Measurements from ENCODE around the gene PLIN4. TPM values are rescaled to one million over a fixed set of nuclear protein-coding genes. Genes with fewer than 3 reads are reported as not detected.
A peak's percentile ranks its signal among the peaks of the same experiment; 100 is the strongest.

The PLIN4 gene
- polyA plus RNA-seq, 1 donor = 12.8 TPM

DNA sequence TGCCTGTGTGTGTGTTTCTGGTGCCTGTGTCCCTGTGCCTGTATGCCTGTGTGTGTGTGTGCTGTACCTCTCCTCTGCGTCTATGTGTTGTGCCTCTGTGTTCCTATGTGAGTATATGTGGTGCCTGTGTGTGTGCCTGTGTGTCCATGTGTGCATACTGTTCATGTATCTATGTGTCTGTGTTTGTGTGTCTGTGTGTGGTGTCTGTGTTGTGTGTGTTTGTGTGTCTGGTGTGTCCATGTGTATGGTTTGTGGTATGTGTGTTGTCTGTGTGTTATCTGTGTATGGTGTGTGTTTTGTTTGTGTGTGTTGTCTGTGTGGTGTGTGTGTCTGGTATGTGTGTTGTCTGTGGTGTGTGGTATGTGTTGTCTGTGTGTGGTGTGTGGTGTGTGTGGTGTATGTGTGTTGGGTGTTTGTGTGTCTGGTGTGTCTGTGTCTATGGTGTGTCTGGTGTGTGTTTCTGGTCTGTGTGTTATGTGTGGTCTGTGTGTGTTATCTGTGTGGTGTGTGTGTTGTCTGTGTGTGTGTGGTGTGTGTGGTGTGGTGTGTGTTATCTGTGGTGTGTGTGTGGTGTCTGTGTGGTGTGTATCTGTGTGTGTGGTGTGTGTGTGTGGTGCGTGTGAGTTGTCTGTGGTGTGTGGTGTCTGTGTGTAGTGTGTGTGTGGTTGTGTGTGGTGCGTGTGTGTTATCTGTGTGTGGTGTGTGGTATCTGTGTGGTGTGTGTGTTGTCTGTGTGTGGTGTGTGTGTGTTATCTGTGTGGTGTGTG is 25.8 kb downstream of the PLIN4 start:
- DNase-seq (ENCODE audit: low read depth) = no peak

DNA sequence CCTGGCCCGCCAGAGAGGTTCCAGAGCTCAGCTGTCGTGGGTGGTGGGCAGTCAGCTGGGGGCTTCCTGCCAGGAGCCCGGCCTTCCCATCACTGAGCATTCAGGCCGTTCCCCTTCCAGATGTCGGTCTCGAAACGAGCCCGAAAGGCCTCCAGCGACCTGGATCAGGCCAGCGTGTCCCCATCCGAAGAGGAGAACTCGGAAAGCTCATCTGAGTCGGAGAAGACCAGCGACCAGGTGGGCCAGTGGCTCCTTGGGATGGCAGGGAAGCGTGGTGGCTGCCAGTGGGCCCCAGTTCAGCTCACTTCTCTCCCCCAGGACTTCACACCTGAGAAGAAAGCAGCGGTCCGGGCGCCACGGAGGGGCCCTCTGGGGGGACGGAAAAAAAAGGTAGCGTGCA is 26.8 kb downstream of the PLIN4 start:
- DNase-seq (ENCODE audit: low read depth) = no peak

DNA sequence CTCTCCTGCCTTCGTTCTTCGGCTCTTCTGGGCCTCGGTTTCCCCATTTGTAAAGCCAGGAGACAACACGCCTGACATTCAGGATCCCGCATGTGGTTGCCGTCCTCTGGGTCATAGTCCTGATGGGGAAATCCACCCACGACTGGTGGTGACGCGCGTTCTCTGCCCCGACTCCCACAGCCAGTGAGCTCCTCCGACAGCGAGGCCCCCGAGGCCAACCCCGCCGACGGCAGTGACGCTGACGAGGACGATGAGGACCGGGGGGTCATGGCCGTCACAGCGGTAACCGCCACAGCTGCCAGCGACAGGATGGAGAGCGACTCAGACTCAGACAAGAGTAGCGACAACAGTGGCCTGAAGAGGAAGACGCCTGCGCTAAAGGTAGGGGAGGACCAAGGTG is 29.8 kb downstream of the PLIN4 start:
- DNase-seq (ENCODE audit: low read depth) = no peak

DNA sequence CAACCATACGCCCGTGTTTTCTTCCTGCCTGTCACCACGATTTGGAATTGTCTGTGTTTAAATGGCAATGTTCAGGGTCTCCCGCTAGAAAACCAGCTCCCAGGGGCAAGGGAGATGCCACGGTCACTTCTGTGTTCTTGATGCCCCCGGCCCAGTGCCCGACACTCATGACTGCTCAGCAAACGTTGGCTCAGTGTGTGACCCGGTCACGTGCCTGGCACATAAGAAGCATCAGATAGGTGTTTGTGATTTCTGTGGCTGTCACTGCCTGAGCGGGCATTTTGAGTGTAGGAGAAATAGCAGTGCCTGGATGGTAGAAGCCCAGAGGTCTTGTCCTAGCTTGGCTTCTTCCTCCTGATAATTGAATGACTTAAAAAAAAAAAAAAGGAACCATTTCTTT is 30.7 kb downstream of the PLIN4 start:
- no peak for DNase-seq (ENCODE audit: low read depth)

DNA sequence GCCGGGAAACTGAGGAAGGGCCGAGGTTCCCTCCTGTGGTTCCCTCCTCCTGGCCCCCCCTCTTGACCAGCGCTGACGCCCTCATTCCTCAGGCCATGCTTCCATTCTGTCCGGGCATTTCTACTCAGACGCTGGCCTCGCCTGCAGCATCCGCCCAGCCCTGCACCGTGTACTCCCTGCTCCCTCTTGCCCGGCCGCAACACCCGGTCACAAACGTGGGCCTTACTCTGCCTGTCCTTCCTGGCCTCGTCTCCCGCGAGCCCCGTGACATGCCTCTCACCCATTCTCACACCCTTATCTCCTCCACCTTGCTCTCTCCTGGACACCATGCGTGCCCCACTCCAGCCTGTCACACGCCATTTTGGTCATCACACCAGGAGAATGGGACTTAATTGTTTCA is 34.9 kb downstream of the PLIN4 start:
- DNase-seq (ENCODE audit: low read depth) = no peak

DNA sequence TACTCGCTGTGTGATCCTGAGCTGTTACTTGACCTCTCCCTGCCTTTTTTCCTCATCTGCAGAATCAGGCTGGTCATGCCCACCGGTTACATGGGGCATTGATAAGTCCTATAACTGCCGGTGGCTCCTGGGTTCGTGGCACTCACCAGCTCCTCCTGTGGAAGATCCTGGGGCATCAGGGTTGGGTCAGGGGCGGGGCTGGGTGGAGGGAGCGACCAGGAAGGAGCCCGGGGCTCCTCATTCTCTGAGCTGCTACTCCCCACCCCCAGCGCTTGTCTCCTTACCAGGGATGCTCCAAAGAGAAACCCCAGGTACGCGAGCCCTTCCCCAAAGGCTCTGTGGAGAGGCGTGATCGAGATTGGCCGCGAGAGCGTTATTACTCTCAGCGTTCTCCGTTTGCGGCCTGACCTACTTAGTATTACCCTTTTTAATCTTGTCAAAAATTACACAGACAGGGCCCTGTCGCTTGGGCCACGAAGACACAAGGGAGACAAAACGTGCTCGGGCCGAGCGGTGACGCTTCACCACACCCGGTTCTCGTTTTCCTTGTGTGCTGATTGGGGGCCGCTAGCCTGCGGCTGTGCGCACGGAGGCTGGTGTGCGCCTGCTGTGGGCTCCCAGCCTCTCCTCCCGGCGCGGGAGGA is 35.4 kb downstream of the PLIN4 start:
- no peak for DNase-seq (ENCODE audit: low read depth)

DNA sequence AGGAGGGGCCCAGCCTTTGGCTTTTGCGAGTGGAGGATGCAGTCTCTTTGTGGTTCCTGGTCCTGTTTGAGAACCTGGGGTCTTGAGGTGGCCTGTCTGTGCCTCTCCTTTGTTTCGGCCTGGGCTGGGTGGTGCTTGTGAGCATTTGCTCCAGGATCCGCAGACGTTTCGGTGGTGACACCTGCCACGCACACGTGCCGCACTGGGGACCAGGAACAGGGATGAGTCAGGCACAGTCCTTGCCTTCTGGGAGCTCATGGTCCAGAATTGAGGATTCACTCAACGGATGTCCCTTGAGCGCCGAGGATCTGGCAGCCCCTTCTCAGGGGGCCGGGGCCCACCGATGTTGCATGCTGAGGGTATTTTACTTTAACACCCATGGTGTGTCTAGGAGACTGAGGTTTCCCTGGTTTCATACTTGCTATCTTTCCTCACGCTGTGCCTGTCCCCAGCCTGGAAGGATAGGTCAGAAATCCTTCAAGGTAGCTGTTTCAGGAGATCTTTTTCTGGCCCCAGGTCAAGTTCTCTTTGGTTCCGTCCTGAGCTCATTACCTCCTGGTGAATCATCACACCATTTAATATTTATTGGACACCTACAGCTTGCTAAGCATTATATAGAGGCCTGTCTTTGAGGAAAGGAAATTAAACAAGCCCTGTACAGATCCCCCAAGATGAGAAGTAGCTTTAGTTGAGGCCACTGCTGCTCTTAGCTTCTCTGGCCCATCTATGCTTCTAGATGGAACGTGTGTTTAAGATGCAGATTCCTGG is 41.1 kb downstream of the PLIN4 start:
- DNase-seq (ENCODE audit: low read depth) = no peak

DNA sequence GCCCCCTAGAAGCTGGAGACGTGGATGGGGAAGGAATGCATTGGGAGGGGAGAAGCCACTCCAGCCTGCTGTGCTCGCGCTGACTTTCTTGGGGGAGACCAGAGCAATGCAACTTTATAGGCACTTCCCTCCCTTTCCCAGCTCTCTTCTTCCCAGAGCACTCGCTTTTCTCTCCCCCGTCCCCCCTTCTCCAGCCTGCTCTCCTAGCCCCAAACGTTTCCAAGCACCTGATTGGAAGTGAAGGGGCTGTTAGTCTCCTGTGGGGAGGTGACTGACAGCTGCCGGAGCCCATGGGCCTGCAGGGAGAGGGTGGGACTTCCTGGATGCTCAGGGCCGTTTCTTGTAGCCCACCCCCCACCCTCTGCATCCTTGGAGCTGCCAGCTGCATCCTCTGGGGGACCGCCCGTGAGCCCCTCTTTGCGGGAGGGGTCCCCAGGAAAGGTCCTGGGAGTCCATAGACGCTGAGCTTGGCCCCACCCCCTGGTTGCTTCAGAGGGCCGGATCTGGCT is 43.7 kb downstream of the PLIN4 start:
- peak; percentile 36 for DNase-seq (ENCODE audit: low read depth)

DNA sequence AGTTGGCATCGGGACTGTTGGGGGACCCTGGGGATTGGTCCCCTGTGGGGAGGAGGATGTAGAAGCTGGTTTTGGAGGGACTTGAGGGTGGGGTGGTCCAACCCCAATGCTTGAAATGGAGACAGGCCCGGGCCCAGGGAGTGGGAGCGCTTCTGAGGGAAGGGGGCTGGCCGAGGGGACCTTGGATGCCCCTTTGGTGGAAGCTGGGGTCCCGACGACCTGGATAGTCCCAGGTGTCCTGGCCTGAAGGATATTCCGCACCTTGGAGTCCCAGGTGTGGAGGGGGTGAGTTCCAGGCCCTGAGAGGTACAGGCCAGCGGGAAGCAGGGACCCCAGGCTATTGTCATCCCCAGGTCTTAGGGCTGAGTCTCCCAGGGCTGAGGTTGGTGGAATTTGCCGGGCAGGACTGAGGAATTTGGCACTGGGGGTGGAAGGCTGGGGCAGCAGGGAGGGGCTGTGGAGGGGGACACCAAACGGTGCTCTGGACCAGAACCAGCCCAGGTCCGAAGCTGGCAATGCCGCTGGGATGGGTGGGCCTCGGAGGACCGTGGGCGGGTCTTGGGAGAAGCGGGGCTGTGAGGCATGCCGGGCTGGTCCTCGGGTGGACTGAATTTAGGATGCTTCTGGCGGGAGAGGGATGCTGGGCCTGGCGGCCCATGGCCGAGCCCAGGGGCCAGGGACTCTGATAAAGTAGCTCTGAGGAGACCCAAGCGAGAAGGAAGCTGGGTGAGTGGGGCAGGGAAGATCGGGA is 44.3 kb downstream of the PLIN4 start:
- DNase-seq (ENCODE audit: low read depth) = no peak

DNA sequence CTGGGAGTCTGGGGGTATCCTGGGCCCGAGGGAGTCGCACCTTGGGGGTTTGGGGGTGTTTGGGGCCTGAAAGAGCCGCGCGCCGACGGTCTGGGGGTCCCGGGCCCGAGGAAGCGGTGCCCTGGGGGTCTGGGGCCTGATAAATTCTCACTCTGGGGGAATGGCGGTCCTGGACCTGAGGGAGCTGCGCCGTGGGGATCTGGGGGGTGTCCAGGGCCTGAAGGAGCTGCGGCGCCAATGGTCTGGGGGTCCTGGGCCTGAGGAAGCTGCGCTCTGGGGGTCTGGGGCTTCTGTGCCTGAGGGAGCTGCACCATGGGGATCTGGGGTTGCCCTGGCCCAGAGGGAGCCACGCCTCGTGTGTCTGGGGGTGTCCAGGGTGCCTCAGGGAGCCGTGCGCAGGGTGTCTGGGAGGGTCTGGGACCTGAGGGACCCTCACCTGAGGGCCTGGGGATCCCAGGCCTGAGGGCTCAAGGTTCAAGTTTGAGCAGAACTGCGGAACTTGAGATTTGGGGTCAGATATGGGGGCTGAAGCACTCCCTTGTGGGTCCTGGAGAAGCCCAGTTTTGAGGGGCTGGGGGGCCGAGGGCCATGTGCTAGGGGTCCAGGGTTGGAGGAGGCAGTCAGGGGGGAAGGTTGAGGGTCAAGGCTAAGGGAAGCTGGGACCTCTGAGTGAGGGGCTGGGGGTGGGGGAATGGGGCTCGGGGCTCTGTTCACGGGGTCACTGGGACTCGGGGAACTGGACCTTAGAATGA is 45.1 kb downstream of the PLIN4 start:
- no peak for DNase-seq (ENCODE audit: low read depth)

DNA sequence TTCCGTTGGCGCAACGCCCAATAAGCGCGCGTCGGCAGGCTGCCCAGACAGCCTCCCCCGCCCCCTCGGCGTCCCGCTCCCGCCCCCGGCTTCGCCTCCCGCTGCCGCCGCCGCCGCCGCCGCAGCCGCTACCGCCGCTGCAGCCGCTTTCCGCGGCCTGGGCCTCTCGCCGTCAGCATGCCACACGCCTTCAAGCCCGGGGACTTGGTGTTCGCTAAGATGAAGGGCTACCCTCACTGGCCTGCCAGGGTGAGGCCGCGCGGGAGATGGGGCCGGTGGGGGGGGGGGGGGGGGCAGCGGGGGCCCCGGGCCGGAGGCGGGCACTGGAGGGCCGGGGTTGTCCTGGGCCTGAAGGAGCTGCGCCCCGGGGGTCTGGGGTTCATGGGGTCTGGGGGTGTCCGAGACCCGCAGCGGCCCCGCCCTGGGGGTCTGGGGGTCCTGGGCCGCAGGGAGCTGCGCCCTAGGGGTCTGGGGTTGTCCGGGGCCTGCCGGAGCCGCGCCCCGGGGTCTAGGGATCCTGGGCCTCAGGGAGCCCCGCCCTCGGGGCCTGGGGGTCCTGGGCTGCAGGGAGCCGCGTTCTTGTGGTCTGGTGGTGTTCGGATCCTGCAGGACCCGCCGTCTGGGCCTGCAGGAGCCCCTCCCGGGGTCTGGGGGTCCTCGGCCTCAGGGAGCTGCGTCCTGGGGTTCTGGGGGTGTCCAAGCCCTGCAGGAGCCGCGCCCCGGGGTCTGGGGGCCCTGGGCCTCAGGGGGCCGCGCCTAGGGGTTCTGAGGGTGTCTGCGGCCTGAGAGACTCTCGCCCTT is 45.9 kb downstream of the PLIN4 start, which contains the start of gene HDGFL2:
Gene HDGFL2 (plus strand): TSS at position 124 of the 801 bp plus-strand sequence. CDS start 54 bp downstream, at position 178.
- DNase-seq (ENCODE audit: low read depth) = no peak

DNA sequence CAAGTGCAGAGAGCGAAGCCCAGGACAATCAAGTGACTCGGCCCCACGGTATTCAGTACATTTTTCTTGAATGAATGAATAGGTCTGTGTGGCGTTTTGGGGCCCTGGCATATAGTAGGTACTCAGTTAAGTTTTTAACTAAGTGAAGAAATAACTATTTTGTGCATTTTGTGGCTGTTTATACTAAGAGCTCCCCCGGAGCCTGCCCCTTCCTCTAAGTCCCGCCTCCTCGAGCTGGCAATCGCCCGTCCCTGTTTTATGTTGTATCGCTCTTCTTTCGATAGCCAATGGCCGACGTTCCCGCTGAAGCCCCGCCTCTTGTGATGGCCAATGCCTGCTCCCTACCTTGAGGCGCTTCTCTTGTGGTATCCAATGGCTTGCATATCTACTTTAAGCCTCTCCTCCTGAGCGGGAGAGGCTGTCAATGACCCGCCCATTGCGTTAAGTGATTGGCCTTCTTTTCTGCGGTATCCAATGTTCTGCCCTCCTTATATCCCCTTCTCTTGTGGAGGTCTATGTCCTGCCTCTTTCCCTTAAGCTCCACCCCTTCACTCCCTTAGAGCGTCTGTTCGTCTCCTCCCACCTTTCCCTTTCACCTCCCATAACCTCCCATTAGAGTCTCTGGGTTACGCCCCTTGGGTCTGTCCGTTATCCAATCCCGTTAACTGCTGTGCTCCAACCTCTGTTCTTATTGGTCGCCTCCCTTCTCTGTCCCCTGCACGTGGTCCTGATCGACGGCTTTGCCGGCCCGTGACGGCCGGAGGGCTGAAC is 46.7 kb downstream of the PLIN4 start:
- DNase-seq (ENCODE audit: low read depth) = peak; percentile 100

DNA sequence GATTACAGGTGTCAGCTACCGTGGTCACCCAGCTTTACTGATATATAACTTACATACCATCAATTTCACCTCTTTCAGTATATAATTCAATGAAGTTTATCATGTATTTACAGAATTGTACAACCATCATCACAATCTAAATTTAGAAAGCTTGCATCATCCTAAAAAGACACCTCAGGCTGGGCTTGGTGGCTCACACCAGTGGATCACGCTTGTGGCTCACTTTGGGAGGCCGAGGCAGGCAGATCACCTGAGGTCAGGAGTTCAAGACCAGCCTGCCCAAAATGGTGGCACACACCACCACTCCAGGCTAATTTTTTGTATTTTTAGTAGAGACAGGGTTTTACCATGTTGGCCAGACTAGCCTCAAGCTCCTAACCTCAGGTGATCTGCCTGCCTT is 50.5 kb downstream of the PLIN4 start:
- DNase-seq (ENCODE audit: low read depth) = no peak

DNA sequence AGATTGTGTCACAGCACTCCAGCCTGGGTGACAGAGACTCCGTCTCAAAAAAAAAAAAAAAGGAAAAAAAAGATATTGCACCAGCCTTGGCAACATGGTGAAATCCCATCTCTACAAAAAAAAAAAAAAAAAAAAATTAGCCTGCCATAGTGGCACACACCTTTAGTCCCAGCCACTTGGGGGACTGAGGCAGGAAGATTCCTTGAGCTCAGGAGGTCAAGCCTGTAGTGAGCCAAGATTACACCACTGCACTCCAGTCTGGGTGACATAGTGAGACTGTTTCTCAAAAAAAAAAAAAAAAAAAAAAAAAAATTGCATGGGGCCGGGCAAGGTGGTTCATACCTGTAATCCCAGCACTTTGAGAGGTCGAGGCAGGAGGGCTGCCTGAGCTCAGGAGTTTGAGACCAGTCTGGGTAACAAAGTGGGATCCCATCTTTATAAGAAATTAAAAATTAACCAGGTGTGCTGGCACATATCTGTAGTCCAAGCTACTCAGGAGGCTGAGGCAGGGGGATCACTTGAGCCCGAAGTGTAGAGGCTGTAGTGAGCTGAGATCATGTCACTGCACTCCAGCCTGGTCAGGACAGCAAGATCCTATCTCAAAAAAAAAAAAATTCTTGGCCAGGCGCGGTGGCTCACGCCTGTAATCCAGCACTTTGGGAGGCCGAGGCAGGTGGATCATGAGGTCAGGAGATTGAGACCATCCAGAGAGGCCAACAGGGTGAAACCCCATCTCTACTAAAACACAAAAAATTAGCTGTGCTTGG is 53.3 kb downstream of the PLIN4 start:
- DNase-seq (ENCODE audit: low read depth) = no peak

DNA sequence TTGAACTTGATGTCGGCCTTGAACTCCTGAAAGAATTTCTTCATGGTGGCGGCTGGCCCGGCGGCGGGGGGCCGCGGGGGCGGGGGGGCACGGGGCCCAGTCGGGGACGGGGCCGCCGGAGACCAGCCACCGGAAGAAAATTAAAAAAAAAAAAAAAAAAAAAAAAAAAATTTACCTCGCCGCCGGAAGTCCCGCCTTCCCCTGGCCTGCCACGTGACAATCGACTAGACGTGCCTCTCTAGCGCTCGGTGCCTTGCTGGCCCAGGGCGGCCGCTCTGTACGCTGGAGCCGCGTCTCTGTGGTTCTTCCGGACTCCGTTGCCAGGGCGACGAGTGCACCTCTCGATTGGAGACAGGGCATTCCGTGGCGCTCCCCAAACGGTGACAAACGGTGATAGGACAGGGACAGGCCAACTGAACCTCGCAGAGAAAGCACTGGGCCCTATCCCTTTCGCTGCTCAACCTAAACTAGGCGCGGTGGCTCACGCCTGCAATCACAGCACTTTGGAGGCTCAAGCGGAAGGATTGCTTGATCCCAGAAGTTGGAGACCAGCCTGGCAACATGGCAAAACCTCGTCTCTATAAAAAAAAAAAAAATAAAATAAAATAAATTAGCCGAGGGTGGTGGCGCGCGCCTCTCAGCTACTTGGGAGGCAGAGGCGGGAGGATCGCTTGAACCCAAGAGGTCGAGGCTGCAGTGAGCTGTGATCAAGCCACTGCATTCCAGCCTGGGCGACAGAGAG is 60.5 kb downstream of the PLIN4 start, which contains the start of gene UBXN6:
Gene UBXN6 (minus strand): TSS at position 141 of the 742 bp plus-strand sequence. CDS start 97 bp downstream, at position 44.
- peak; percentile 84 for DNase-seq (ENCODE audit: low read depth)

DNA sequence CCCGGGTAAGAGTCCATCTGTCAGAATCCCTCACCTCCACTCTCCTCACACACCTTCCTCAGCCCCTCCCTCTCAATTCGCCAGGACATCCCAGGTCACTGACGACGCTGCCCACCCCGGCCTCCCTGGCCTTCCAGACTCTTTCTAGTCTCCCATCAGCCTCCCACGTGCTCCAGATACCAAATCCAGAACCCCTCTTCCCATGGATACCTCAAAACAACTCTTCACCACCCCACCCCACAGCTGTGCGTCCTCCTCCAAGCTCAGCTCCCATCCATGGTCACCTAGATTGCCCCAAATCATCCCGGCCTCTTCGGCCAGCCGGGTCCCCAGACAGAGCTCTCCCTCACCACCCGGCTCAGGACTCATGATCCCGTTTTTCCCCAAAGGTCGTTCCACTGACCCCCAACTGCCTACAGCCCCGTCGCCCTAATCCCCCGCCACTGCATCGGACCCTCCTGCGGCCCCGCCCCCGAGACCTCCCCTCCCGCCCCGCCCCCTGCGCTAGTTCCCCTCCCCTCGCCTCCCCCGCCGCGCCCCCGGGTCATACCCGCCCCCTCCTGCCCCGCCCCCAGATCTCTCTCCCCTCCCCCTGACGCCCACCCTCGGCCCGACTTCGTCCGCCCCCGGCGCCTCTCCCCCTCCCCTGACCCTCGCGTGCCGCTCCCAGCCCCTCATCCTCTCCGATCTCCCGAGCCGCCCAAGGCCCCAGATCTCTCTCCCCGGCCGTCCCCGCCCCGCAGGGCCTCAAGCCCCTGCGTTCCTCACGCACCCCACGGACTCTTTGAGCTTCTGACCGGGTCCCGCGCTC is 61.2 kb downstream of the PLIN4 start:
- no peak for DNase-seq (ENCODE audit: low read depth)

DNA sequence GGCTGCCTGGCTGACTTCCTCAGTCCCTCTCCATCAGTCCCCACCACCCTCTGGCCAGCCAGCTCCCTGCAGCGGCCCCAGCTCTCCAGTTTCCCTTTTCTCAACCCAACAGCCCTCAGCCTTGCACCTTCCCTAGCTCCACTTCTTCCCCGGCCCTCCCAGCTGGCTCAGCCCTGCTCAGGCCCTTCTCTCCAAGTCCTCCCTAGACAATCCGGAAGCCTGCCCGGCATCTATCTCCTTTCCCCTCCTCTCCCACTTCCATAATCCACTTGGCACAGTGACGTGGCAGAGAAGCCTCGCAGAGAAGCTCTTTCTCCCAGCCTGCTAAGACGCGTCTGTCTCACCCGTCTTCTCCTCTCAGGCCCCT is 61.8 kb downstream of the PLIN4 start:
- peak; percentile 38 for DNase-seq (ENCODE audit: low read depth)

Data from forelimb muscle (tissue), 1 donor.